MM.1S (cell line): ENCODE results near the gene UGT2B28.
"Not testable (repeated sequence)": the region's sequence is repeated elsewhere in the genome, so short reads cannot be mapped to it uniquely, and the experiment has no call there.

Experiments used
- DNase-seq: peaks from one replicate; pipeline ENCODE4 v3.0.0-alpha.2; 2015
- H2AFZ ChIP-seq: fragments of 300-600 bp; sonication (generic); 2 replicates; pipeline ENCODE4 v1.6.0; 2016; ENCODE audit warnings: antibody characterized with exemption, low read length
- H3F3A ChIP-seq: fragments of 300-600 bp; sonication (generic); 2 replicates; pipeline ENCODE4 v1.6.1; 2016; ENCODE audit warnings: mild to moderate bottlenecking, antibody characterized with exemption, low read length, moderate library complexity, mixed read lengths; ENCODE audit not compliant: insufficient read depth
- H3K27ac ChIP-seq: fragments of 300-600 bp; sonication (generic); 2 replicates; pipeline ENCODE4 v1.5.1; 2016; ENCODE audit warnings: mild to moderate bottlenecking, low read length
- H3K27me3 ChIP-seq: fragments of 300-600 bp; sonication (generic); replicated peaks from 2 replicates; pipeline ENCODE4 v1.6.0; 2016; ENCODE audit warnings: low read length; ENCODE audit not compliant: insufficient read depth
- H3K36me3 ChIP-seq: fragments of 300-600 bp; sonication (generic); replicated peaks from 2 replicates; pipeline ENCODE4 v1.6.1; 2016; ENCODE audit warnings: mild to moderate bottlenecking, low read length, mixed read lengths; ENCODE audit not compliant: insufficient read depth
- H3K4me1 ChIP-seq: fragments of 300-600 bp; sonication (generic); 2 replicates; pipeline ENCODE4 v1.6.1; 2016; ENCODE audit warnings: low read length, mixed read lengths
- H3K4me2 ChIP-seq: fragments of 300-600 bp; sonication (generic); 2 replicates; pipeline ENCODE4 v1.6.0; 2016; ENCODE audit warnings: low read depth, low read length
- H3K4me3 ChIP-seq: fragments of 300-600 bp; sonication (generic); 2 replicates; pipeline ENCODE4 v1.5.1; 2016; ENCODE audit warnings: low read length, mixed read lengths
- H3K79me2 ChIP-seq: fragments of 300-600 bp; sonication (generic); 2 replicates; pipeline ENCODE4 v1.6.1; 2016; ENCODE audit warnings: mixed run types, low read length, mixed read lengths
- H3K9ac ChIP-seq: fragments of 300-600 bp; sonication (generic); 2 replicates; pipeline ENCODE4 v1.6.1; 2016; ENCODE audit warnings: low read length, mixed read lengths
- H3K9me2 ChIP-seq: fragments of 300-600 bp; sonication (generic); replicated peaks from 2 replicates; pipeline ENCODE4 v1.6.1; 2016; ENCODE audit warnings: mild to moderate bottlenecking, low read length, mixed read lengths; ENCODE audit not compliant: insufficient read depth
- H3K9me3 ChIP-seq: fragments of 300-600 bp; sonication (generic); replicated peaks from 2 replicates; pipeline ENCODE4 v1.6.1; 2016; ENCODE audit warnings: mild to moderate bottlenecking, low read length, mixed read lengths; ENCODE audit not compliant: insufficient read depth
- H4K20me1 ChIP-seq: fragments of 300-600 bp; sonication (generic); 2 replicates; pipeline ENCODE4 v1.6.1; 2016; ENCODE audit warnings: mild to moderate bottlenecking, low read length, moderate library complexity, mixed read lengths; ENCODE audit not compliant: insufficient read depth
- EZH2 ChIP-seq: fragments of 300-600 bp; sonication (generic); optimal IDR thresholded peaks from 2 replicates; pipeline ENCODE3; 2017; ENCODE audit warnings: low read depth, mild to moderate bottlenecking, antibody characterized with exemption, low read length, mixed read lengths
- EZH2phosphoT487 ChIP-seq: fragments of 300-600 bp; sonication (generic); IDR thresholded peaks from 2 replicates; pipeline ENCODE4 v1.6.1; 2018; ENCODE audit warnings: antibody characterized with exemption, low read length
- TF ChIP-seq, protein P1 (sequence below): fragments of 300-600 bp; sonication (generic); IDR thresholded peaks from 2 replicates; pipeline ENCODE4 v1.5.1; 2016; ENCODE audit warnings: antibody characterized with exemption, low read length, mixed read lengths

UGT2B28 gene

DNA sequence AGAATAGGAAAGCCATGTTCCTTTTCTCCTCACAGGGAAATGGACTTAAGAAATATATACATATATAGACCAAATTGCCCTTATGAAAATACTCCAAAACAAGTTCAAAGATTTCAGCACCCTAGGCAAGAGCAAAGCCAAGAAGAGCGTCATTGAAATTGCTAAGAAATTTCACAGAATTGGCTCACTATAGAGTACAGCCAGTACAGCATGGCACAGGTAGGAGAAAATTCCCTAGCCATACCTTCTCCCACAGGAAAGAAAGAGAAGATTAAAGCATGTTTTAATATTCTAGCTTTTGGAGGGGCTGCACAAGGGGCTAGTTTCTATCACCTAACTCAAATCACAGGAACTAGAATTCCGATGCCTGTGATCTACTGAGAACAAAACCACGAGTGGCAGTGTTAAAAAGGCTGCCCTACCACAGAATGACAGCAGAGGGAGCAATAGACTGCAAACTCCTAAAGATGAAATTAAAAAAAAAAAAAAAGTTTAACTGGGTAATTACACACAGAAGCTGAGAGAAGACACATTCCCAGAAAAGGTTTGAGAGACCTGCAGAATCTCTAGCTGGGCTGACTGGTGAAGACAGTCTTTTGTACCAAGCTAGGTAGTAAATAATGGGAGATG, 37.5 kb downstream of the UGT2B28 start:
- H3K9me2 ChIP-seq, H3K27me3 ChIP-seq, H3K27ac ChIP-seq, H3K79me2 ChIP-seq, H3K4me3 ChIP-seq, H3K36me3 ChIP-seq, H3K9me3 ChIP-seq, H4K20me1 ChIP-seq, H3K9ac ChIP-seq, H2AFZ ChIP-seq: not testable (repeated sequence)
- DNase-seq = peak; percentile 43
- Histone ChIP-seq H3K4me2 (peak overlapping the region; percentile 6; the same call in 1 of the 2 replicates), H3F3A (peaks cover 11% of the 10 kb centered on the region), H3K4me1 (peaks cover 22% of the 10 kb centered on the region)
- TF ChIP-seq, protein P1, sequence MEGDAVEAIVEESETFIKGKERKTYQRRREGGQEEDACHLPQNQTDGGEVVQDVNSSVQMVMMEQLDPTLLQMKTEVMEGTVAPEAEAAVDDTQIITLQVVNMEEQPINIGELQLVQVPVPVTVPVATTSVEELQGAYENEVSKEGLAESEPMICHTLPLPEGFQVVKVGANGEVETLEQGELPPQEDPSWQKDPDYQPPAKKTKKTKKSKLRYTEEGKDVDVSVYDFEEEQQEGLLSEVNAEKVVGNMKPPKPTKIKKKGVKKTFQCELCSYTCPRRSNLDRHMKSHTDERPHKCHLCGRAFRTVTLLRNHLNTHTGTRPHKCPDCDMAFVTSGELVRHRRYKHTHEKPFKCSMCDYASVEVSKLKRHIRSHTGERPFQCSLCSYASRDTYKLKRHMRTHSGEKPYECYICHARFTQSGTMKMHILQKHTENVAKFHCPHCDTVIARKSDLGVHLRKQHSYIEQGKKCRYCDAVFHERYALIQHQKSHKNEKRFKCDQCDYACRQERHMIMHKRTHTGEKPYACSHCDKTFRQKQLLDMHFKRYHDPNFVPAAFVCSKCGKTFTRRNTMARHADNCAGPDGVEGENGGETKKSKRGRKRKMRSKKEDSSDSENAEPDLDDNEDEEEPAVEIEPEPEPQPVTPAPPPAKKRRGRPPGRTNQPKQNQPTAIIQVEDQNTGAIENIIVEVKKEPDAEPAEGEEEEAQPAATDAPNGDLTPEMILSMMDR = peak; percentile 62

DNA sequence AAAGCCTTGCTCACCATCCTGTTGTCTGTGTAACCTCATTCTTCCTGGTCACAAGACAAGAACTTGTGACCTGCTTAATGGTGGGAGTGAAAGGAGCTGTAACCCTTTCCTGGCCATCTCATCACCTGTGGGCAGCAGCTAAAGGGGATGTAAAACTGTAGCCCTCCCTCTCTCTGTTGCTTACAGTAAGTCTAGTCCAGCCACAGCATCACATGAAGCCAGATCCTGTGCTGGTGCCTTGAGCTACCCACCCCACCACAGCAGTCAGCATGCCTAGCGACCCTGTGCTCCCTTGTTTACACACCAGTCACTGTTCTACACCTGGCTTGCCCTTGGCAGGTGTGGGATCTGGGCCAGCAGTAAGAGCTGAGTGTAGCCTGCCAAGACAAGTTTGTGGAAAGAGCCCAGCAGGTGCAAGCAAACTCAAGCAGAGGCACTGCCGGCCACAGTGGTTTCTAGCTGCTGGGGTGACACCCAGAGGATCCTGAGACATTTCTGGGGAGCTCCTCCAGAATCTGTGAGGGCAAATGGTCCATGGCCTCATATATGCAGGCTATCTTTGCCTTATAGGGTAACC, 41.0 kb downstream of the UGT2B28 start:
- Histone ChIP-seq H4K20me1 (no peaks in the 10 kb centered on the region), H3K27ac (peak overlapping the region; percentile 85), H3K36me3 (no peaks in the 10 kb centered on the region), H3K4me2 (peak overlapping the region; percentile 85), H3K4me3 (peak overlapping the region; percentile 40), H3K79me2 (no peaks in the 10 kb centered on the region), H3K9me3 (no peaks in the 10 kb centered on the region), H3K4me1 (peaks cover 26% of the 10 kb centered on the region), H3F3A (peaks cover 11% of the 10 kb centered on the region), H3K9ac (peak overlapping the region; percentile 41; the same call in 1 of the 2 replicates), H3K27me3 (no peaks in the 10 kb centered on the region), H3K9me2 (no peaks in the 10 kb centered on the region), H2AFZ (peak overlapping the region; percentile 71)
- TF ChIP-seq EZH2 = no peak
- TF ChIP-seq, protein P1 = peak; percentile 10; the same call in 1 of the 2 replicates
- peak; percentile 79 for DNase-seq

DNA sequence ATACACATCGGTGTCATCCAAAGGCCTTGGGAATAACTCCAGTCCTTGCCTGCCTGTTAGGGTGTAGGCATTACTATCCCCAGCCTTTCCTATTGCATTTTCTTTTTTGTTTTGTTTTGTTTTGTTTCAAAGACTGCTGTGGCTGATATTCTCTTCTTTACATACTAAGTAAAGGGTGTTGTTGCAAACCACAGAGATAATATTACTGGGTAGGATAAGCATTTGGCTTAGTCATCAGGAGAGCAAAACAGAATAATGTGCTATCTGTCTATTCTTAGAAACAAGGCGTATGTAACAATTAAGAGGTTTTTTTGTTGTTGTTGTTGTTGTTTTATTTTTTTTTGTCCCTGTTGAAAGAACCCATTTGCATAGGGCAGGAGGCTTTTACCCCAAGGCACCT, 41.8 kb downstream of the UGT2B28 start:
- Histone ChIP-seq H3K9me2 (no peaks in the 10 kb centered on the region), H2AFZ (peak overlapping the region; percentile 71), H3K9me3 (no peaks in the 10 kb centered on the region), H3K9ac (peak overlapping the region; percentile 41; the same call in 1 of the 2 replicates), H3K27ac (peak overlapping the region; percentile 85), H3K27me3 (no peaks in the 10 kb centered on the region), H4K20me1 (no peaks in the 10 kb centered on the region), H3K4me2 (peak overlapping the region; percentile 85), H3F3A (peaks cover 11% of the 10 kb centered on the region), H3K4me1 (peaks cover 26% of the 10 kb centered on the region), H3K4me3 (peak overlapping the region; percentile 40), H3K36me3 (no peaks in the 10 kb centered on the region), H3K79me2 (no peaks in the 10 kb centered on the region)
- peak; percentile 65 for DNase-seq
- TF ChIP-seq EZH2 (no peak), EZH2phosphoT487 (no peak)
- TF ChIP-seq, protein P1 = no peak
